ENCODE measurements around the gene FKRP. TPM values are rescaled to one million over a fixed set of nuclear protein-coding genes. Genes with fewer than 3 reads are reported as not detected.
"Not testable (repeated sequence)": the region's sequence is repeated elsewhere in the genome, so short reads cannot be mapped to it uniquely, and the experiment has no call there.

The FKRP gene
- total RNA-seq, 5 donors from 2014 or later (not counting 1 experiment from before 2014, with no cell fraction given), result 17.8 to 35.3 (median 23.6) TPM

- Histone ChIP-seq H3K36me3 (ENCODE audit: control insufficient read depth in 2 of 2, extremely low read depth in 1 of 2, insufficient read depth in 1 of 2, low read length in 1 of 2) (no peaks in the 10 kb centered on the region), H3K4me3 (ENCODE audit: control insufficient read depth in 1 of 2, extremely low read depth in 1 of 2, low read length in 1 of 2) (no peak overlapping the region), H3K27ac (ENCODE audit: low read length) (no peak overlapping the region), H3K27me3 (replicated peaks in 1 of 2; ENCODE audit: control insufficient read depth in 2 of 2, extremely low read depth in 1 of 2, insufficient read depth in 2 of 2, low read length in 1 of 2) (no peaks in the 10 kb centered on the region), H3K9me3 (no peaks in the 10 kb centered on the region), H3K4me1 (ENCODE audit: control insufficient read depth in 1 of 2, extremely low read depth in 1 of 2, insufficient read depth in 2 of 2, low read length in 2 of 2) (no peaks in the 10 kb centered on the region)
- CTCF ChIA-PET, result no interaction called here
- POLR2A ChIA-PET, result no interaction called here
- H3K36me3 Mint-ChIP-seq, result no peaks in the 10 kb centered on the region
- 100% methylated on average over 3 of the region's 5 CpGs for WGBS (ENCODE audit: insufficient coverage)
- H3K4me3 Mint-ChIP-seq, result no peak overlapping the region
- H3K27ac Mint-ChIP-seq, result no peak overlapping the region
- no peaks in the 10 kb centered on the region for H3K9me3 Mint-ChIP-seq
- H3K4me1 Mint-ChIP-seq, result no peaks in the 10 kb centered on the region
- ATAC-seq (replicated peaks in 1 of 4) (no peak), DNase-seq (no peak)
- no peaks in the 10 kb centered on the region for H3K27me3 Mint-ChIP-seq
Observed at GRCh38 chr19:46802152-46802551, 56.3 kb downstream of the FKRP start.

GRCh38 chr19:46803555-46803954 lies 57.7 kb downstream of the FKRP start:
- no peaks in the 10 kb centered on the region for H3K4me1 Mint-ChIP-seq
- no peak for DNase-seq
- no peaks in the 10 kb centered on the region for H3K9me3 ChIP-seq
- no peaks in the 10 kb centered on the region for H3K27me3 Mint-ChIP-seq
- no peak for ATAC-seq (replicated peaks in 1 of 4)
- H3K27ac ChIP-seq (ENCODE audit: low read length), result no peak overlapping the region
- no peaks in the 10 kb centered on the region for H3K9me3 Mint-ChIP-seq
- H3K36me3 ChIP-seq (ENCODE audit: control insufficient read depth in 2 of 2, extremely low read depth in 1 of 2, insufficient read depth in 1 of 2, low read length in 1 of 2), result no peaks in the 10 kb centered on the region
- H3K4me3 Mint-ChIP-seq, result no peak overlapping the region
- H3K27ac Mint-ChIP-seq, result no peak overlapping the region
- no CpG with 5 or more reads among the region's 2 CpGs for WGBS (ENCODE audit: insufficient coverage)
- ChIA-PET CTCF (interaction anchor here in 1 of 2 donors (0.6 kb wide), 1 partner anchor 11 kb away, joined by 6 read pairs; no protein-coding TSS in a partner anchor), POLR2A (no interaction called here)
- H3K27me3 ChIP-seq (replicated peaks in 1 of 2; ENCODE audit: control insufficient read depth in 2 of 2, extremely low read depth in 1 of 2, insufficient read depth in 2 of 2, low read length in 1 of 2), result no peaks in the 10 kb centered on the region
- H3K4me1 ChIP-seq (ENCODE audit: control insufficient read depth in 1 of 2, extremely low read depth in 1 of 2, insufficient read depth in 2 of 2, low read length in 2 of 2), result no peaks in the 10 kb centered on the region
- H3K4me3 ChIP-seq (ENCODE audit: control insufficient read depth in 1 of 2, extremely low read depth in 1 of 2, low read length in 1 of 2), result no peak overlapping the region
- H3K36me3 Mint-ChIP-seq, result no peaks in the 10 kb centered on the region

- H3K4me3 Mint-ChIP-seq; H3K4me1 Mint-ChIP-seq; DNase-seq; ATAC-seq (replicated peaks in 1 of 4); H3K27ac Mint-ChIP-seq; H3K27me3 ChIP-seq (replicated peaks in 1 of 2; ENCODE audit: control insufficient read depth in 2 of 2, extremely low read depth in 1 of 2, insufficient read depth in 2 of 2, low read length in 1 of 2); CTCF ChIA-PET; H3K9me3 ChIP-seq; H3K36me3 Mint-ChIP-seq; H3K9me3 Mint-ChIP-seq; H3K4me1 ChIP-seq (ENCODE audit: control insufficient read depth in 1 of 2, extremely low read depth in 1 of 2, insufficient read depth in 2 of 2, low read length in 2 of 2); H3K27ac ChIP-seq (ENCODE audit: low read length); H3K27me3 Mint-ChIP-seq; H3K36me3 ChIP-seq (ENCODE audit: control insufficient read depth in 2 of 2, extremely low read depth in 1 of 2, insufficient read depth in 1 of 2, low read length in 1 of 2); H3K4me3 ChIP-seq (ENCODE audit: control insufficient read depth in 1 of 2, extremely low read depth in 1 of 2, low read length in 1 of 2): not testable (repeated sequence)
- WGBS (ENCODE audit: insufficient coverage), result 100% methylated on average over 1 of the region's 4 CpGs
- POLR2A ChIA-PET, result interaction anchor here in 1 of 2 donors (0.6 kb wide), 1 partner anchor 29 kb away, joined by 3 read pairs; no protein-coding TSS in a partner anchor
Observed at GRCh38 chr19:46804432-46804831, 58.6 kb downstream of the FKRP start.

GRCh38 chr19:46806656-46807055 lies 60.8 kb downstream of the FKRP start:
- H3K36me3 Mint-ChIP-seq, result no peaks in the 10 kb centered on the region
- H3K4me3 Mint-ChIP-seq, result no peak overlapping the region
- Histone ChIP-seq H3K9me3 (no peaks in the 10 kb centered on the region), H3K4me3 (ENCODE audit: control insufficient read depth in 1 of 2, extremely low read depth in 1 of 2, low read length in 1 of 2) (no peak overlapping the region), H3K27me3 (replicated peaks in 1 of 2; ENCODE audit: control insufficient read depth in 2 of 2, extremely low read depth in 1 of 2, insufficient read depth in 2 of 2, low read length in 1 of 2) (peaks cover 0 to 2% of the 10 kb centered on the region in 2 experiments), H3K4me1 (ENCODE audit: control insufficient read depth in 1 of 2, extremely low read depth in 1 of 2, insufficient read depth in 2 of 2, low read length in 2 of 2) (no peaks in the 10 kb centered on the region), H3K27ac (ENCODE audit: low read length) (no peak overlapping the region), H3K36me3 (ENCODE audit: control insufficient read depth in 2 of 2, extremely low read depth in 1 of 2, insufficient read depth in 1 of 2, low read length in 1 of 2) (no peaks in the 10 kb centered on the region)
- WGBS (ENCODE audit: insufficient coverage), result 96% methylated on average over 5 of the region's 7 CpGs
- H3K9me3 Mint-ChIP-seq, result no peaks in the 10 kb centered on the region
- ChIA-PET CTCF (no interaction called here), POLR2A (no interaction called here)
- H3K27me3 Mint-ChIP-seq, result no peaks in the 10 kb centered on the region
- ATAC-seq (replicated peaks in 1 of 4) (no peak), DNase-seq (no peak)
- no peak overlapping the region for H3K27ac Mint-ChIP-seq
- H3K4me1 Mint-ChIP-seq, result no peaks in the 10 kb centered on the region

Other genes with a start within 250 kb of the FKRP start
- gene CALM3, start 144.7 kb upstream of the FKRP start, total RNA-seq, result 100 to 1,000 TPM; 183 to 256 (median 208) TPM
- gene PTGIR, start 121.0 kb upstream of the FKRP start, total RNA-seq, result 1 to 10 TPM; 1.2 to 5.4 (median 3.5) TPM
- 1 to 10 TPM in 3 of 5 donors, not detected in 2; 3.3 to 7.9 (median 3.6) TPM for gene GNG8, start 109.9 kb upstream of the FKRP start, total RNA-seq
- under 1 TPM; 0.15 to 0.56 (median 0.37) TPM for gene DACT3, start 84.9 kb upstream of the FKRP start, total RNA-seq
- gene PRKD2, start 28.9 kb upstream of the FKRP start, total RNA-seq, result 100 to 1,000 TPM; 121 to 145 (median 138) TPM
- 100 to 1,000 TPM in 3 of 5 donors, 10 to 100 TPM in 2; 85.2 to 123 (median 101) TPM for gene STRN4, start 393 bp downstream of the FKRP start, total RNA-seq
- 10 to 100 TPM in 4 of 5 donors, 1 to 10 TPM in 1; 7.6 to 50.5 (median 47.7) TPM for gene SLC1A5, start 42.5 kb downstream of the FKRP start, total RNA-seq
- 10 to 100 TPM; 36.6 to 51.5 (median 49.1) TPM for gene AP2S1, start 104.8 kb downstream of the FKRP start, total RNA-seq
- gene ARHGAP35, start 114.9 kb downstream of the FKRP start, total RNA-seq, result 10 to 100 TPM; 28.7 to 48.1 (median 37.7) TPM

Measured in T-cell (primary cell).